HUES6 (cell line): ENCODE data around the gene NANOGP8.
A peak's percentile ranks its signal among the peaks of the same experiment; 100 is the strongest.

ENCODE experiments used
- H3K27ac ChIP-seq: 2 replicates; pipeline ENCODE4 v1.7.0; 2013; ENCODE audit warnings: low read depth, mild to moderate bottlenecking, low read length, inconsistent platforms
- H3K27me3 ChIP-seq: 2 replicates; pipeline ENCODE4 v1.6.1; 2013; ENCODE audit warnings: low read length; ENCODE audit not compliant: control insufficient read depth, insufficient read depth
- H3K36me3 ChIP-seq: 2 replicates; pipeline ENCODE4 v1.6.1; 2013; ENCODE audit warnings: low read length; ENCODE audit not compliant: control insufficient read depth, insufficient read depth
- H3K4me1 ChIP-seq: 2 replicates; pipeline ENCODE4 v1.6.1; 2013; ENCODE audit warnings: low read length; ENCODE audit not compliant: control insufficient read depth, insufficient read depth
- H3K4me3 ChIP-seq: 2 replicates; pipeline ENCODE4 v1.5.1; 2013; ENCODE audit warnings: low read depth, low read length
- H3K9ac ChIP-seq: one replicate; pipeline ENCODE4 v1.6.1; 2013; ENCODE audit warnings: mild to moderate bottlenecking, low read length
- H3K9me3 ChIP-seq: 2 replicates; pipeline ENCODE4 v1.6.1; 2013; ENCODE audit warnings: low read depth, low read length; ENCODE audit not compliant: control insufficient read depth, insufficient read depth

Gene NANOGP8

DNA sequence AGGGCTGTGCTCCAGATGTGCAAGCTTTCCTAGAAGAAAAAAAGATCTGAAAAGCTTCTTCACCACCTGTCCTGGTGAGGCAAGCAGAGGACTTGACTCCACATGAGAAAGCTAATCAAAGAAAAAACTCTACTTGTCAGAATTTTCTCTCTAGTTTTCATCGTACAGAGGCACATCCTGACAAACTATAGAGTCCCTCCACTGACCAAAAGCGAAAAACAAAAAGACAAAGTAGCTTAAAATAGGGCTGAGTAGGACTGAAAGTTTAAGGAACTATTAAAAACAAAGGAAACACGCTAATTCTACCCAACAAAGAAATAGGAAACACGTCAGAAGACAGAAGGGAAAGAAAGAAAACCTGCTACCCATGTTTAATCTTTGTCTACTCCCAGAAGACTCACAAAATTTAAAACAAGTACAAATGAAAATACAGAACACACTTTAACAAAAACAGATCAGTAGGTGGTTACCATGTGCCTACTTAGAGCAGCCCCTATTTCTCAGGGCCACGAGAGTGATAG, 26.5 kb downstream of the NANOGP8 start:
- Histone ChIP-seq H3K27ac (no peak overlapping the region; the same call in 1 of the 2 replicates), H3K4me3 (no peak overlapping the region), H3K36me3 (no peaks in the 10 kb centered on the region), H3K27me3 (no peaks in the 10 kb centered on the region), H3K4me1 (peaks cover 34% of the 10 kb centered on the region), H3K9ac (no peak overlapping the region), H3K9me3 (no peaks in the 10 kb centered on the region)

DNA sequence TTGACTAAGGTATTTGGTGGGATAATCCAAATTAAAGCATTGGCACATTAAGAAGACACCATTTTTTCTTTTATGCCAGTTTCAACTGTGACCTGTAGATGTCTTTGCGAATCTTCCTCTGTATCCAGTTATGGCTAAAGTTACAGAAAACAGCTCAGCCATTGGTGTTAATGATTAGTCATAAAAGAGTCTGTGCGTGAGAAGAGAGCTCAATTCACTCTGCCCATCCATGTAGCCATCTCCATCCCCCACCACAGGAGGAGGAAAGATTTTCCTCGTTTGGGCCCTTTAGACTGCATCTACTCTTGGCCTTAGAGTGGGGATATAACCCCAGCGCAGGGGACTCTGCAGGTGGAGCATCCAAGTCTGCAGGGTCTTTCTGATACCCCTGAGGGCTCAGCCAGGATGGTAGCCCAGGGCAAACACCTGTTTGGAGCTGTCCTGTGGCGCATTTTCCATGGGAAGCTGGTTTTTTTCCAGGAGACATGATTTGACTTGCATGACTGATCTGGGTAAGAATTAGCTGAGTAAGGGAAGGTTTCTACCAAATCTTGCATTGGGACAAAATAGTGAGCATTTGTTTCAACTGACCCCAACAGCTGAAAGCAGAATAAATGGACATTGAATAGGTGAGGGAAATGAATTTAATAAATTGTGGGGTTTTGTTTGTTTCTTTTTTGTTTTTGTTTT, 29.5 kb downstream of the NANOGP8 start:
- Histone ChIP-seq H3K9me3 (no peaks in the 10 kb centered on the region), H3K9ac (no peak overlapping the region), H3K4me3 (no peak overlapping the region), H3K27me3 (no peaks in the 10 kb centered on the region), H3K36me3 (no peaks in the 10 kb centered on the region), H3K27ac (no peak overlapping the region), H3K4me1 (peaks cover 13% of the 10 kb centered on the region; the same call in 1 of the 2 replicates)

DNA sequence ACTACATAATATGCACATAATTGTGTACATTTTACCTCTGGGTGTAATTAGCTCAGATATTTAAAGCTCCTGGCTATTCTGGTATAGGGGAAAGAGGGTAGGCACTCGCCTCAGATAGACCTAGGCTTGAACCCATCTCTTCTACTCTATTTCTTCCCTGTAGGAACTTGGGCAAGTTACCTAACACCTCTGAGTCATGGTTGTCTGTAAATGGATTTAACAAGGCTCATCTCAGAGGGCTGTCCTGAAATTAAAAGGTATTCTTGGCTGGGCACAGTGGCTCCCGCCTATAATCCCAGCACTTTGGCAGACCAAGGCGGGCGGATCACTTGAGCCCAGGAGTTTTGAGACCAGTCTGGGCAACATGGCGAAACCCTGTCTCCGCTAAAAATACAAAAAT, 30.7 kb downstream of the NANOGP8 start:
- Histone ChIP-seq H3K9ac (no peak overlapping the region), H3K27ac (no peak overlapping the region), H3K4me3 (no peak overlapping the region), H3K27me3 (no peaks in the 10 kb centered on the region), H3K4me1 (peaks cover 10% of the 10 kb centered on the region; the same call in 1 of the 2 replicates), H3K9me3 (no peaks in the 10 kb centered on the region), H3K36me3 (no peaks in the 10 kb centered on the region)

DNA sequence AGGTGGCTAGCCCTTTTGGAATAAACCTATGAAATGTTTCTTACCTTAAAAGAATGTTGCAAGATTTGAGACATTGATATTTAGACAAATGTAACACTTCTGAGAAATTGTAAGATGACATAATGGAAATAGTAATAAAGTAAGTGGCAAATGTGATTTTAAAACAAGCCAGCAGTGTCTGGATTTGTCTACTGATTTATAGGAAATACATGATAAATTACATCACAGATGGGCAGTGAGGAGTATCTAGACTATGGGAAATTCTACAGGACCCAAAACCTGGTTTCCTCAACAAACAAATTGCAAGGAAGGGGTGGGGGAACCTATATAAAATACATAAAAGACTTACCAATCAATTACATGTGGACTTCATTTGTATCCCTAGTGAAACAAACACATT, 37.1 kb downstream of the NANOGP8 start:
- Histone ChIP-seq H3K27me3 (no peaks in the 10 kb centered on the region), H3K9me3 (no peaks in the 10 kb centered on the region), H3K4me3 (no peak overlapping the region), H3K4me1 (no peaks in the 10 kb centered on the region), H3K36me3 (no peaks in the 10 kb centered on the region), H3K9ac (no peak overlapping the region), H3K27ac (no peak overlapping the region)

DNA sequence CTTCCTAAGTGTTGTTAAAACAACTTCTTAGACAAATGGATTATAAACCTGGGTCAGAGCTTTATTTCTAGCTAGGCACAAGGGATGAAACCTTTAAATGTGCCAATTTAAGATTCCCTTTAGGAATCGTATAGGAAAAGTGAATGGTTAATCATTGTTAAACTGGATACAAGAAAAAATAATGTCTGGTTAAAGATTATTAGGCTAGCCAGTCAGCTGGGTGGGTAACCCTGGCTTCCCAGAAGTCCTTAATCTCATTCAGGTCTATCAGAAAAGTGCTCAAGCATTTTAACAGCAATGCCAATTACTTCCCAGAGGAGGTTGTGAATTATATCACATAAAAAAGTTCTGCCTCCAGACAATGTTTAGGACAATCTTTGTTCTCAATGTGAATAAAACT, 37.6 kb downstream of the NANOGP8 start:
- H3K4me1 ChIP-seq: no peaks in the 10 kb centered on the region
- no peaks in the 10 kb centered on the region for H3K9me3 ChIP-seq
- no peaks in the 10 kb centered on the region for H3K36me3 ChIP-seq
- no peak overlapping the region for H3K9ac ChIP-seq
- H3K4me3 ChIP-seq: no peak overlapping the region
- no peak overlapping the region for H3K27ac ChIP-seq
- no peaks in the 10 kb centered on the region for H3K27me3 ChIP-seq

DNA sequence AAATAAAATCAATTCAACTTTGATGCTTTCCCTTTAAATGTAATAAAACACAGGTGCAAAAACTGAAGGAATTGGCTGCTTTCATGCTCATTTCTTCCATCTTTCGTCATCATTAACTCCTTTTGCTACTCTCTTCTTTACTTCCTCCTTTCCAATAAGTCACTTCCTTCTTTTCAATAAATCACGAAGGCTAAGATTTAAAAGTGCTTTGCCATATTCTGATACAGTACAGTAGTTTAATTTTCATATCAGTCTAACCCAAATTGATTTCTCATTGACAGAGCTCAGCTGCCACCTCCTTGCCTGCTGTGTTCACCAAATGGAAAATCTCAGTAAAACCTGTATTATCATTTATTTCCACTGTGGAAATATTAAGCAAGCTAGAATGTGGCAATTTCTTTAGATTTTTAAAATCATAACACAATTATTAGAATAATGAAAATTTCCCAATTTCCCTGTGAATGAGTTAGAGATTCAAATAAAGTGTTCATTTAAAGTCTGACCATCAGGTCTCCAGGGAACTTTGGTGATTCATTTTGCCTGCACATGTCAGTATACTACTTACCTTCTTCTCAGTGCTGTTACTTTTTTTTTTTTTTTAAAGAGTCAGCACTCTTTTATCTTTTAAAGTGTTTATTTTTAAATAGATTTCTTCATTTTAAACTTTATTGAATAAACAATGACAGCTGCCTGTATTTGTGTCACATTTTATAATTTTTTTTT, 41.6 kb downstream of the NANOGP8 start:
- H3K4me1 ChIP-seq: peaks cover 8% of the 10 kb centered on the region
- H3K36me3 ChIP-seq: no peaks in the 10 kb centered on the region
- H3K9me3 ChIP-seq: no peaks in the 10 kb centered on the region
- H3K4me3 ChIP-seq: no peak overlapping the region
- H3K27me3 ChIP-seq: no peaks in the 10 kb centered on the region
- no peak overlapping the region for H3K9ac ChIP-seq
- no peak overlapping the region for H3K27ac ChIP-seq

DNA sequence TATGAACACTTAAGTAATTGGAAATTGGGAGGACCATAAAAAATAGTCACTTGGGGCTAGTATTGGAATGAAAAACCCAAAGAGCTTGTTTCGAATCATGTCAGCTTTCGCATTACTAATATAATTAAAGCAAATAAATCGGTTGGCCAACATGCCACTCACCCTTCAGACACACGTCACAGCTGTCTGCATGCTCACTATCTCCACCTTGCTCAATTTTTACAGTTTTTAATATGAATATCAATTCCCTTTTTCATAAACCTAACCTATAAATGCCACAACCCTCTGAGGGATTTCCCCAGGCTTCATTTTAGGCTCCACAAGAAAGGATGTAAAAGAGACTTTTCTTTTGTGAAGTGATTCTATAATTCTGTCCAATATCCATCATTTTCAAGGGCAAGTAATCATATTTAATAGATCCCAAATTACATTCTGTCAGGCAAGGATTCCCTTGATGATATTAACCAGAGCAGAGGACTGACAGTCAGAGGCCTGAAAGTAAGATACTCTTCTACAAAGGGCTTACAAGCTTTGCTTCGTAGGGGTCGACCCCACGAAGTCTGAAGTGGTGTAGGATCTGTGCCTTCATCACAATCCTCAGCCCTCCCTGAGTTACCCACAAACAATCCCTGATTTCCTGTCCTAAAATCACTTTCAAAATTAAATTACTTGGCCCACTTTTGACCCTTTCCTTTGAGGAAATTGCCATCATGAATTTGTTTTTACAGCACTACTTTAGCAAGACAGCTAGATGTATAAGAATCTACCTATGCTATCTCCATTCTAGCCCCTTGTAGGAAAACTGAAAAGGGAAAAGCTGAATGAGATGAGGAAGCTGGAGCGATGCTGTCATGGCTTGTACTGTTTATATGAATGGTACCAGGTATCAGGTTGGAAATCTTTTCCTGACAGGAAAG, 44.5 kb downstream of the NANOGP8 start:
- Histone ChIP-seq H3K27me3 (no peaks in the 10 kb centered on the region), H3K4me1 (peaks cover 11% of the 10 kb centered on the region), H3K9ac (no peak overlapping the region), H3K27ac (peak overlapping the region; percentile 43; the same call in 1 of the 2 replicates), H3K9me3 (no peaks in the 10 kb centered on the region), H3K4me3 (no peak overlapping the region), H3K36me3 (no peaks in the 10 kb centered on the region)

DNA sequence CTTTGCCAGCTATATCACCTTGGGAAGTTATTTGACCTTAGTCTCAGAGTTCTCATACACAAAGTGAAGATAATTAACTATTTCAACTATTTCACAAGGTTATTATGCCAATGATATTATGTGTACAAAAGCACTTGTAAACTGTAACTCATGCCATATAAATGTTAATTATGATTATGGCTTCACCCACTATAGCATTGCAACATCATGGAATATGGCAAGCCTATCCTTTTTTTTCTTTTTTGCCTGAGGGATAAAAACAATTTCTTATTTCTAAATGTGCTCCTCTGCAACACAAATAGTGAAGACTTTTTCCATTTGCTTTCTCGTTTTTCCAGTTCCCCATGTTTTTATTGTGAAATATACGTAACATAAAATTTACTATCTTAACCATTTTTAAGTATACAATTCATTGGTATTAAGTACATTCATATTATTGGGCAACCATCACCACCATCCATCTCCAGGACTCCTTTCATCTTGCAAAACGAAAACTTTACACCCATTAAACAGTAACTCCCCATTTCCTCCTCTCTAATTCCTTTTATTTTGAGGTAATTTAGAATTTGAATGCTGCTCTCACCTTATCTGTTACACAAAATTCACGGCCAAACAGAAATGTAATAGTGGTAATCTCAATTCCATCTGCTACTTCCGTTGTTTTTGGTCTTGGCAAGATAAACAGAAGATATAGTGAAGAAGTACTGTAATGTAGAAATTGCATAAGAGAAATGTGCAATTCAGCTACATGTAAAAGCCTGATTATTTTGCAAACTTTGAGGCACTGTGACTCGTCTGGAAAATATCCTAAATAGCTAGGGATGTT, 46.3 kb downstream of the NANOGP8 start:
- peak overlapping the region; percentile 75 for H3K27ac ChIP-seq
- H3K9me3 ChIP-seq: no peaks in the 10 kb centered on the region
- no peak overlapping the region for H3K9ac ChIP-seq
- no peaks in the 10 kb centered on the region for H3K27me3 ChIP-seq
- 0 out of 2 replicates have a peak overlapping the region, but pooled peaks have one; percentile 14 for H3K4me3 ChIP-seq
- H3K36me3 ChIP-seq: no peaks in the 10 kb centered on the region
- peaks cover 11% of the 10 kb centered on the region for H3K4me1 ChIP-seq
